ENCODE results near the gene SRC. TPM values are rescaled to one million over a fixed set of nuclear protein-coding genes. Genes with fewer than 3 reads are reported as not detected.

The SRC gene
- total RNA-seq, 2 donors from 2014 or later: 117 to 121 TPM

- no peak for ATAC-seq
- intact Hi-C loops (cut with DNase I, micrococcal nuclease): no loop called here
- DNase-seq: no peak
Observed at GRCh38 chr20:37421060-37421905, 75.3 kb downstream of the SRC start.

GRCh38 chr20:37421988-37422387, 76.0 kb downstream of the SRC start:
- intact Hi-C loops (cut with DNase I, micrococcal nuclease): no loop called here
- no peak for DNase-seq
- no peak for ATAC-seq

GRCh38 chr20:37422791-37423286, 76.9 kb downstream of the SRC start:
- ATAC-seq: no peak
- intact Hi-C loops (cut with DNase I, micrococcal nuclease): no loop called here
- no peak for DNase-seq

- DNase-seq (no peak), ATAC-seq (no peak)
- intact Hi-C loops (cut with DNase I, micrococcal nuclease): no loop called here
Observed at GRCh38 chr20:37423545-37423944, 77.6 kb downstream of the SRC start.

GRCh38 chr20:37424062-37424851, 78.3 kb downstream of the SRC start:
- intact Hi-C loops (cut with DNase I, micrococcal nuclease): no loop called here
- ATAC-seq: no peak
- no peak for DNase-seq

GRCh38 chr20:37425103-37425625, 79.2 kb downstream of the SRC start:
- ATAC-seq (no peak), DNase-seq (no peak)
- intact Hi-C loops (cut with DNase I, micrococcal nuclease): no loop called here

GRCh38 chr20:37426106-37426505, 80.2 kb downstream of the SRC start:
- DNase-seq (no peak), ATAC-seq (no peak)
- intact Hi-C loops (cut with DNase I, micrococcal nuclease): no loop called here

GRCh38 chr20:37426978-37427377, 81.0 kb downstream of the SRC start:
- intact Hi-C loops (cut with DNase I, micrococcal nuclease): no loop called here
- no peak for DNase-seq
- ATAC-seq: no peak

GRCh38 chr20:37430044-37430443, 84.1 kb downstream of the SRC start:
- intact Hi-C loops (cut with DNase I, micrococcal nuclease): no loop called here

GRCh38 chr20:37430778-37431460, 85.0 kb downstream of the SRC start:
- DNase-seq (no peak), ATAC-seq (no peak)
- intact Hi-C loops (cut with DNase I, micrococcal nuclease): no loop called here

More at GRCh38 chr20:37430044-37430443, 84.1 kb downstream of the SRC start:
- DNase-seq: no peak
- no peak for ATAC-seq

GRCh38 chr20:37431786-37432185, 85.8 kb downstream of the SRC start:
- DNase-seq (no peak), ATAC-seq (no peak)
- intact Hi-C loops (cut with DNase I, micrococcal nuclease): no loop called here

- no peak for ATAC-seq
- intact Hi-C loops (cut with DNase I, micrococcal nuclease): no loop called here
- DNase-seq: no peak
Observed at GRCh38 chr20:37432606-37433005, 86.7 kb downstream of the SRC start.

GRCh38 chr20:37435607-37436006, 89.7 kb downstream of the SRC start:
- no peak for DNase-seq
- no peak for ATAC-seq
- intact Hi-C loops (cut with DNase I, micrococcal nuclease): no loop called here

GRCh38 chr20:37436527-37437186, 90.7 kb downstream of the SRC start:
- DNase-seq (no peak), ATAC-seq (no peak)
- intact Hi-C loops (cut with DNase I, micrococcal nuclease): no loop called here

- ATAC-seq: no peak
- intact Hi-C loops (cut with DNase I, micrococcal nuclease): no loop called here
- DNase-seq: no peak
Observed at GRCh38 chr20:37437676-37438075, 91.7 kb downstream of the SRC start.

- no peak for ATAC-seq
- DNase-seq: no peak
- intact Hi-C loops (cut with DNase I, micrococcal nuclease): no loop called here
Observed at GRCh38 chr20:37438464-37439222, 92.7 kb downstream of the SRC start.

GRCh38 chr20:37439223-37439933, 93.4 kb downstream of the SRC start:
- DNase-seq: no peak
- intact Hi-C loops (cut with DNase I, micrococcal nuclease): no loop called here
- no peak for ATAC-seq
